Muscle layer of colon (tissue), 2 donors: ENCODE measurements around the gene ZNF467.

Experiments
- H3K27ac ChIP-seq: one replicate; pipeline ENCODE4 v1.7.0; 2013; ENCODE audit warnings: low read depth, mild to moderate bottlenecking, low read length, moderate library complexity
- H3K27me3 ChIP-seq, 2 donors: one replicate each; pipeline ENCODE4 v1.7.0; 2013; ENCODE audit warnings: low read length in 2 of 2, mild to moderate bottlenecking in 2 of 2; ENCODE audit not compliant: insufficient read depth in 2 of 2, control insufficient read depth in 1 of 2
- H3K36me3 ChIP-seq: one replicate; pipeline ENCODE4 v1.7.0; 2013; ENCODE audit warnings: mild to moderate bottlenecking, low read length; ENCODE audit not compliant: insufficient read depth
- H3K4me1 ChIP-seq: one replicate; pipeline ENCODE4 v1.7.0; 2013; ENCODE audit warnings: mild to moderate bottlenecking, low read length; ENCODE audit not compliant: insufficient read depth
- H3K4me3 ChIP-seq, 2 donors: one replicate each; pipeline ENCODE4 v1.7.0; 2013; ENCODE audit warnings: low read length in 2 of 2, low read depth in 1 of 2, mild to moderate bottlenecking in 1 of 2, moderate library complexity in 1 of 2
- H3K9ac ChIP-seq: one replicate; pipeline ENCODE4 v1.7.0; 2013; ENCODE audit warnings: low read length
- H3K9me3 ChIP-seq: one replicate; pipeline ENCODE4 v1.7.0; 2013; ENCODE audit warnings: mild to moderate bottlenecking, low read length
- donor health status: abdominal sarcoma.
- donor health status: Adenocarcinoma of cecum.

Gene ZNF467

GRCh38 chr7:149719912-149720335 lies 53.5 kb downstream of the ZNF467 start:
- peaks cover 42% of the 10 kb centered on the region for H3K4me1 ChIP-seq
- H3K27ac ChIP-seq: no peak overlapping the region
- H3K4me3 ChIP-seq: no peak overlapping the region
- no peaks in the 10 kb centered on the region for H3K9me3 ChIP-seq
- no peaks in the 10 kb centered on the region for H3K27me3 ChIP-seq
- peaks cover 36% of the 10 kb centered on the region for H3K36me3 ChIP-seq
- H3K9ac ChIP-seq: no peak overlapping the region

- peaks cover 42% of the 10 kb centered on the region for H3K4me1 ChIP-seq
- no peak overlapping the region for H3K4me3 ChIP-seq
- H3K27ac ChIP-seq: no peak overlapping the region
- H3K36me3 ChIP-seq: peaks cover 30% of the 10 kb centered on the region
- H3K9ac ChIP-seq: no peak overlapping the region
- H3K9me3 ChIP-seq: no peaks in the 10 kb centered on the region
- H3K27me3 ChIP-seq: no peaks in the 10 kb centered on the region
These were observed 54.1 kb downstream of the ZNF467 start for GRCh38 chr7:149719050-149719899.

GRCh38 chr7:149718730-149719049 lies 54.7 kb downstream of the ZNF467 start:
- Histone ChIP-seq H3K4me3 (no peak overlapping the region), H3K9me3 (no peaks in the 10 kb centered on the region), H3K9ac (no peak overlapping the region), H3K27ac (no peak overlapping the region), H3K36me3 (peaks cover 25% of the 10 kb centered on the region), H3K27me3 (no peaks in the 10 kb centered on the region), H3K4me1 (peaks cover 42% of the 10 kb centered on the region)

- Histone ChIP-seq H3K9ac (no peak overlapping the region), H3K27ac (no peak overlapping the region), H3K4me3 (no peak overlapping the region), H3K9me3 (no peaks in the 10 kb centered on the region), H3K36me3 (peaks cover 14% of the 10 kb centered on the region), H3K27me3 (no peaks in the 10 kb centered on the region), H3K4me1 (peaks cover 42% of the 10 kb centered on the region)
These were observed 55.9 kb downstream of the ZNF467 start for GRCh38 chr7:149717481-149717880.

- Histone ChIP-seq H3K9me3 (no peaks in the 10 kb centered on the region), H3K27me3 (no peaks in the 10 kb centered on the region), H3K36me3 (peaks cover 11% of the 10 kb centered on the region), H3K4me1 (peaks cover 42% of the 10 kb centered on the region), H3K4me3 (no peak overlapping the region), H3K27ac (no peak overlapping the region), H3K9ac (no peak overlapping the region)
These were observed 56.5 kb downstream of the ZNF467 start for GRCh38 chr7:149716932-149717307.

GRCh38 chr7:149716007-149716931 lies 57.1 kb downstream of the ZNF467 start:
- H3K36me3 ChIP-seq: peaks cover 4% of the 10 kb centered on the region
- H3K27ac ChIP-seq: peak overlapping the region; percentile 67
- H3K9ac ChIP-seq: no peak overlapping the region
- H3K4me3 ChIP-seq: peak overlapping the region in 1 of 2 donors; percentile 78
- no peaks in the 10 kb centered on the region for H3K9me3 ChIP-seq
- no peaks in the 10 kb centered on the region for H3K27me3 ChIP-seq
- peaks cover 42% of the 10 kb centered on the region for H3K4me1 ChIP-seq

GRCh38 chr7:149715476-149715875 lies 57.9 kb downstream of the ZNF467 start:
- Histone ChIP-seq H3K4me3 (peak overlapping the region; percentile 78 to 82), H3K27ac (peak overlapping the region; percentile 67), H3K9me3 (no peaks in the 10 kb centered on the region), H3K36me3 (no peaks in the 10 kb centered on the region), H3K9ac (peak overlapping the region; percentile 54), H3K27me3 (no peaks in the 10 kb centered on the region), H3K4me1 (peaks cover 42% of the 10 kb centered on the region)

- Histone ChIP-seq H3K27me3 (no peaks in the 10 kb centered on the region), H3K4me1 (peaks cover 37% of the 10 kb centered on the region), H3K9me3 (no peaks in the 10 kb centered on the region), H3K36me3 (no peaks in the 10 kb centered on the region), H3K27ac (peak overlapping the region; percentile 67), H3K4me3 (peak overlapping the region; percentile 78 to 82), H3K9ac (peak overlapping the region; percentile 54)
These were observed 58.4 kb downstream of the ZNF467 start for GRCh38 chr7:149714910-149715471.
